Chondrocyte (in vitro differentiated cells): ENCODE measurements around the gene TCP11L1. TPM values are rescaled to one million over a fixed set of nuclear protein-coding genes. Genes with fewer than 3 reads are reported as not detected.

ENCODE experiments used
- DNase-seq: peaks from one replicate; pipeline ENCODE4 v3.0.0; 2021; ENCODE audit warnings: mixed read lengths, low spot score
- H3K27ac Mint-ChIP-seq: one replicate; pipeline ENCODE4 v1.8.0; 2021; ENCODE audit warnings: mild to moderate bottlenecking, moderate library complexity, mixed read lengths; ENCODE audit not compliant: unreplicated experiment
- H3K27me3 Mint-ChIP-seq: 2 replicates; pipeline ENCODE4 v1.8.0; 2021; ENCODE audit warnings: low read depth, mixed read lengths
- H3K36me3 Mint-ChIP-seq: 2 replicates; pipeline ENCODE4 v1.8.0; 2021; ENCODE audit warnings: low read depth, mixed read lengths
- H3K4me1 Mint-ChIP-seq: 2 replicates; pipeline ENCODE4 v1.8.0; 2021; ENCODE audit warnings: low read depth, mild to moderate bottlenecking, mixed read lengths
- H3K4me3 Mint-ChIP-seq: one replicate; pipeline ENCODE4 v1.8.0; 2021; ENCODE audit warnings: mild to moderate bottlenecking, moderate library complexity, mixed read lengths; ENCODE audit not compliant: unreplicated experiment
- H3K9me3 Mint-ChIP-seq: 2 replicates; pipeline ENCODE4 v1.8.0; 2021; ENCODE audit warnings: low read depth, mixed read lengths
- total RNA-seq: library from RNA; stranded (reverse); gene quantifications from 3 replicates; pipeline ENCODE4 v1.2.1, GENCODE V29; 2021
- TF ChIP-seq, protein P1 (sequence below): fragments of 200-600 bp; sonication (generic); IDR thresholded peaks from 2 replicates; pipeline ENCODE4 v1.5.0; 2021; ENCODE audit warnings: antibody characterized with exemption, mild to moderate bottlenecking, moderate library complexity

Gene TCP11L1
- total RNA-seq, 1 donor from 2014 or later = 32.5 TPM

DNA sequence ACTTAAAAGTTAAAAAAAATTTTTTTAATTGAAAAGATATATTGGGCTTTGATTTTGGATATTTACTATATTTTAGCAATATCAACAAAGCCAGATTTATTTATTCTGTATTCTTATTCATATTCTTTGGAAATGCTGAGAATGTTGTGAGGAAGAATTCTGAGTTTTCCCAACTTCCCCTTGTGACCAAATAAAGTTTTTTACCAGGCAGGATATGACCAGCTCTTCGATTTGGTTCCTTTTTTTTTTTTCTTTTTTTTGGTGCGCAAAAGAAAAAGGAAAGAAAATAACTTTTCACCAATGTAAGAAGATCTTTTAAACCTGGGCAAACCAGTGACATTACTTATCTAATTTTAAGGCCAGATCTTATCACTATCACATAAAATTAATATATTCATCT lies 12.9 kb downstream of the TCP11L1 start:
- peaks cover 3% of the 10 kb centered on the region for H3K4me1 Mint-ChIP-seq
- no peak for DNase-seq
- H3K27me3 Mint-ChIP-seq = no peaks in the 10 kb centered on the region
- no peaks in the 10 kb centered on the region for H3K9me3 Mint-ChIP-seq
- H3K36me3 Mint-ChIP-seq = peaks cover 24% of the 10 kb centered on the region
- H3K4me3 Mint-ChIP-seq = no peak overlapping the region
- no peak overlapping the region for H3K27ac Mint-ChIP-seq
- TF ChIP-seq, protein P1, sequence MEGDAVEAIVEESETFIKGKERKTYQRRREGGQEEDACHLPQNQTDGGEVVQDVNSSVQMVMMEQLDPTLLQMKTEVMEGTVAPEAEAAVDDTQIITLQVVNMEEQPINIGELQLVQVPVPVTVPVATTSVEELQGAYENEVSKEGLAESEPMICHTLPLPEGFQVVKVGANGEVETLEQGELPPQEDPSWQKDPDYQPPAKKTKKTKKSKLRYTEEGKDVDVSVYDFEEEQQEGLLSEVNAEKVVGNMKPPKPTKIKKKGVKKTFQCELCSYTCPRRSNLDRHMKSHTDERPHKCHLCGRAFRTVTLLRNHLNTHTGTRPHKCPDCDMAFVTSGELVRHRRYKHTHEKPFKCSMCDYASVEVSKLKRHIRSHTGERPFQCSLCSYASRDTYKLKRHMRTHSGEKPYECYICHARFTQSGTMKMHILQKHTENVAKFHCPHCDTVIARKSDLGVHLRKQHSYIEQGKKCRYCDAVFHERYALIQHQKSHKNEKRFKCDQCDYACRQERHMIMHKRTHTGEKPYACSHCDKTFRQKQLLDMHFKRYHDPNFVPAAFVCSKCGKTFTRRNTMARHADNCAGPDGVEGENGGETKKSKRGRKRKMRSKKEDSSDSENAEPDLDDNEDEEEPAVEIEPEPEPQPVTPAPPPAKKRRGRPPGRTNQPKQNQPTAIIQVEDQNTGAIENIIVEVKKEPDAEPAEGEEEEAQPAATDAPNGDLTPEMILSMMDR = no peak

DNA sequence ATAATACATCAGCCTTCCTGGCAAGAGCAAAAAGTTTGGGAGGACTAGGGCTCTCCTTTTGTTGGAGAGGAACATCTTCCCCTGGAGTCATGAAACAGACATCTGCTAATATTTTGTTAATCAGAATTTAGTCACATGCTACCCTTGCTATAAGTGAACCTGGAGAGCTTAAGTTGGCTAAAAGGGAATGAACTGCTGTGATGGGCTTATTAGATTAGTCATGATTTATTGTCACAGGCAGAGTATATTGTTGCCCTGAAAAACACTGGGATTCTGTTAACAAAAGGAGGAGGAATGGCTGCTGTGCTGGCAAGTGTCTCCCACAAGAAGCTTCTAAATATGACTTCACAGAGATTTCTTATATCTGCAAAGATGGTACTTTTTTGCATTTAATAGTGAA lies 16.0 kb downstream of the TCP11L1 start:
- Mint-ChIP-seq H3K27me3 (no peaks in the 10 kb centered on the region), H3K4me3 (no peak overlapping the region), H3K36me3 (peaks cover 29% of the 10 kb centered on the region), H3K27ac (no peak overlapping the region), H3K9me3 (no peaks in the 10 kb centered on the region), H3K4me1 (peaks cover 3% of the 10 kb centered on the region)
- TF ChIP-seq, protein P1 = no peak
- DNase-seq = no peak

DNA sequence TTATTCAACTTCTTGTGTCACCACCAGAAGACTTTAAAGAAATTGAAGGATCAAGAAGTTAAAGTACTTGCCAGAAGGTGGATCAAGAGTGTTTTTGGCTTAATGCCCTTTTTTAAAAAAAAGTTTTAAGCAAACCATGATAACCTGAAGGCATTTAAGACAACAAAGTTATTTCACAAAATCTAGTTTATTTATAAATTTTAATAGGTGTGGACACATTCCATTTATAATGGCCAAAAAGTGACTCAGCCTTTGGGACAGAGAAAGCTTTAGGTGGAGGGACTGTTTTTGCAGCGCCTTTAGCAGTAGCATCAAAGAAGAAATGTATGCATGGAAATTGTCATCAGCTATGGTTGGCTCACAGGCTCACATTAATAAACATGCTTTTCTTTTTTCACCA lies 17.9 kb downstream of the TCP11L1 start:
- Mint-ChIP-seq H3K36me3 (peaks cover 31% of the 10 kb centered on the region), H3K4me3 (no peak overlapping the region), H3K27me3 (no peaks in the 10 kb centered on the region), H3K9me3 (no peaks in the 10 kb centered on the region), H3K27ac (no peak overlapping the region), H3K4me1 (peaks cover 13% of the 10 kb centered on the region)
- TF ChIP-seq, protein P1 = no peak
- DNase-seq = no peak

DNA sequence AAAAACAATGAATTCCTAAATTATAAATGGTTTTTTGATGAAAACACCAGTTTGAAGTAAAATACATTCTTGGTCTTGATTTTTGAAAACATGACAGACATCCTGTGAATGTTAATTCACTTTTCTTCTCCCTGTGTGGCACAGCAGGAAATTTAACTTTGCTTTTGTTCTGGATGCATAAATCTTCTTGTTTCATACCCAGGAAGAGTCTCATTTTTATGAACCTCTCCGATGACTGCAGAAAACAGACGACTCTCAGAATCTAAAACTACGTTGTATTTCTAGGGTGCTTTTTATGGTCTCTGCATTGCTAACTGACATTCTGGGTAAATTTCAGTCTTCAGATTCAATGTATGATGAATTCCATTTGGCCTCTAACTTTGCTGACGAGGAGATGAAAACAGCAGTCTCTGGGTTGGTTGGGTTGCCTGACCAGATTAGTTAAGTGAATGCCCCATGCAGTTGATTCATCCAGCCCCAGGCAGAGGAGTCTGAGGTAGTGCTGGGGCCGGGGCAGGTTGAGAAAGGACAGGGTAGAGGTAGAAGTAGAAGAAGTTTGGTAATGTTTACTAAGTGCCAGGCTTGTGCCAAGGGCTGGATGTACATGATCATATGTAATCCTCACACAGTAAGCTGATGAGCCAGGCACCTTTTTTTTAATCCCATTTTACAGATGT lies 20.1 kb downstream of the TCP11L1 start:
- no peak overlapping the region for H3K4me3 Mint-ChIP-seq
- peaks cover 29% of the 10 kb centered on the region for H3K4me1 Mint-ChIP-seq
- H3K9me3 Mint-ChIP-seq = no peaks in the 10 kb centered on the region
- TF ChIP-seq, protein P1 = no peak
- no peaks in the 10 kb centered on the region for H3K27me3 Mint-ChIP-seq
- H3K27ac Mint-ChIP-seq = no peak overlapping the region
- no peak for DNase-seq
- H3K36me3 Mint-ChIP-seq = peaks cover 32% of the 10 kb centered on the region

DNA sequence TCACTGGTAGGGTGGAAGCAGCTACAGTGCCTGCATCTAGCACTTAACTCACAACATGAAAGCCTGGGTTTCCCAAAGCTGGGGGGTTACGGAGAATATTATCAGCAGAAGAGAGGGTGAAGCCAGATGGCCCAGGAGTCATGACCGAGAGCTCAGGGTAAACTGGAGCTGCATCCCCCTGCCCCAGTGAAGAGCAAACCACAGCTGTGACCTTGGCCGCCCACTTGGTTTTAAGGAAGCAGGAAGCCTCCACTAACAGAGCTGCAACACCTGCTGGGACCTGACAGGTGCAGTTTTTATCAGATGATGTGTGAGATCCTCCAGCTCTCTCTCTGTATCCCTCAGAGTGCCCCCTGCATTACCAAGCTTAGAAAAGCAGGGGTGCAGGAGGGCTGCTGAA lies 20.9 kb downstream of the TCP11L1 start:
- H3K36me3 Mint-ChIP-seq = peaks cover 31% of the 10 kb centered on the region
- TF ChIP-seq, protein P1 = no peak
- peaks cover 31% of the 10 kb centered on the region for H3K4me1 Mint-ChIP-seq
- no peaks in the 10 kb centered on the region for H3K9me3 Mint-ChIP-seq
- H3K27me3 Mint-ChIP-seq = no peaks in the 10 kb centered on the region
- no peak overlapping the region for H3K27ac Mint-ChIP-seq
- no peak for DNase-seq
- H3K4me3 Mint-ChIP-seq = no peak overlapping the region
